Glutamatergic neuron (in vitro differentiated cells): Measurements from ENCODE around the gene RHBDL1. TPM values are rescaled to one million over a fixed set of nuclear protein-coding genes. Genes with fewer than 3 reads are reported as not detected.

Experiments used
- DNase-seq: peaks from one replicate; pipeline ENCODE4 v3.0.0; 2022
- H3K27ac Mint-ChIP-seq: one replicate; pipeline ENCODE4 v1.8.0; 2020; ENCODE audit warnings: mild to moderate bottlenecking, mixed read lengths, inconsistent platforms; ENCODE audit not compliant: unreplicated experiment
- H3K27me3 Mint-ChIP-seq: one replicate; pipeline ENCODE4 v1.8.0; 2020; ENCODE audit warnings: mild to moderate bottlenecking, moderate library complexity, mixed read lengths, inconsistent platforms; ENCODE audit not compliant: unreplicated experiment
- H3K36me3 Mint-ChIP-seq: one replicate; pipeline ENCODE4 v1.8.0; 2020; ENCODE audit warnings: mild to moderate bottlenecking, mixed read lengths, inconsistent platforms; ENCODE audit not compliant: unreplicated experiment
- H3K4me1 Mint-ChIP-seq: one replicate; pipeline ENCODE4 v1.8.0; 2020; ENCODE audit warnings: mild to moderate bottlenecking, low read depth, mixed read lengths, inconsistent platforms; ENCODE audit not compliant: unreplicated experiment
- H3K4me3 Mint-ChIP-seq: one replicate; pipeline ENCODE4 v1.8.0; 2020; ENCODE audit warnings: mild to moderate bottlenecking, mixed read lengths, inconsistent platforms; ENCODE audit not compliant: unreplicated experiment
- H3K9me3 Mint-ChIP-seq: one replicate; pipeline ENCODE4 v1.8.0; 2020; ENCODE audit warnings: mild to moderate bottlenecking, moderate library complexity, mixed read lengths, inconsistent platforms; ENCODE audit not compliant: unreplicated experiment
- CTCF ChIP-seq: fragments of 200-600 bp; sonication (generic); IDR thresholded peaks from one replicate; pipeline ENCODE4 v1.5.0; 2021; ENCODE audit not compliant: partially characterized antibody, unreplicated experiment
- total RNA-seq: library from RNA; stranded (reverse); fragmentation: NEBNext Ultra II Directional; extraction: Animal tissue kit (Norgen Biotek cat#: 25700); gene quantifications from one replicate; pipeline ENCODE4 v1.2.1, GENCODE V29; 2021; ENCODE audit not compliant: unreplicated experiment

RHBDL1 gene
- total RNA-seq, 1 donor from 2014 or later, result 8.2 TPM

GRCh38 chr16:659618-660017 is 15.9 kb upstream of the RHBDL1 start:
- H3K27me3 Mint-ChIP-seq, result peaks cover 5% of the 10 kb centered on the region
- H3K4me1 Mint-ChIP-seq, result peaks cover 1% of the 10 kb centered on the region
- no peak for DNase-seq
- H3K27ac Mint-ChIP-seq, result no peak overlapping the region
- no peak overlapping the region for H3K4me3 Mint-ChIP-seq
- H3K36me3 Mint-ChIP-seq, result no peaks in the 10 kb centered on the region
- TF ChIP-seq CTCF, result no peak
- H3K9me3 Mint-ChIP-seq, result peaks cover 2% of the 10 kb centered on the region

- TF ChIP-seq CTCF, result no peak
- Mint-ChIP-seq H3K9me3 (peaks cover 2% of the 10 kb centered on the region), H3K27me3 (peaks cover 5% of the 10 kb centered on the region), H3K4me3 (no peak overlapping the region), H3K4me1 (peaks cover 1% of the 10 kb centered on the region), H3K27ac (no peak overlapping the region), H3K36me3 (no peaks in the 10 kb centered on the region)
- DNase-seq, result no peak
Measured at GRCh38 chr16:660132-660458, 15.4 kb upstream of the RHBDL1 start.

- Mint-ChIP-seq H3K9me3 (peaks cover 2% of the 10 kb centered on the region), H3K27me3 (peaks cover 5% of the 10 kb centered on the region), H3K4me1 (peaks cover 1% of the 10 kb centered on the region), H3K36me3 (no peaks in the 10 kb centered on the region), H3K27ac (no peak overlapping the region), H3K4me3 (no peak overlapping the region)
- DNase-seq, result peak; percentile 94
- TF ChIP-seq CTCF, result peak; percentile 79
Measured at GRCh38 chr16:660459-661183, 14.8 kb upstream of the RHBDL1 start.

- H3K4me1 Mint-ChIP-seq, result peaks cover 1% of the 10 kb centered on the region
- no peaks in the 10 kb centered on the region for H3K36me3 Mint-ChIP-seq
- peaks cover 2% of the 10 kb centered on the region for H3K9me3 Mint-ChIP-seq
- TF ChIP-seq CTCF, result peak; percentile 34
- H3K27me3 Mint-ChIP-seq, result peaks cover 5% of the 10 kb centered on the region
- H3K27ac Mint-ChIP-seq, result no peak overlapping the region
- no peak overlapping the region for H3K4me3 Mint-ChIP-seq
- DNase-seq, result no peak
Measured at GRCh38 chr16:661184-661821, 14.2 kb upstream of the RHBDL1 start.

DNA sequence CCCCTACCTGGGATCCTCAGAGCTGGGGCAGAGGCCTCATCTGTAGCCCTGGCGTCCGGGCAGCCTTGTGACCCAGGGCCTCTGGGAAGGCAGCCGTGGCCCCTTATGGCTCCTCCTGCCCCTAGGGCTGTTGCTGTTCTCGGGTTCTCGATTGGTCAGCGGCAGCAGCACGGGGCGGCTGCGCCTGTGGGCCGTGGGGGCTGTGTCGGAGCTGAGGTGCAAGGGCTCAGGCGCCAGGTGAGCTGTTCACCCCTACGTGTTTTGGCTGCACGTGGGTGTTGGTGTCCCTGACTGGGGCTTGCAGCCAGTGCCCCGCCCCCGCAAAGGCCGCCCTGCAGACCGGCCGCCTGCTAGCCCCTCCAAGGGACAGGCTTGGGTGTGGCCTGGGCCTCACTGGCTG is 13.4 kb upstream of the RHBDL1 start:
- peaks cover 5% of the 10 kb centered on the region for H3K27me3 Mint-ChIP-seq
- no peaks in the 10 kb centered on the region for H3K36me3 Mint-ChIP-seq
- no peak overlapping the region for H3K27ac Mint-ChIP-seq
- peaks cover 2% of the 10 kb centered on the region for H3K9me3 Mint-ChIP-seq
- no peak overlapping the region for H3K4me3 Mint-ChIP-seq
- peaks cover 1% of the 10 kb centered on the region for H3K4me1 Mint-ChIP-seq
- DNase-seq, result no peak
- TF ChIP-seq CTCF, result no peak
